Loucy (cell line): Measurements from ENCODE around the gene PHYHIPL.

Experiments used
- H2AFZ ChIP-seq: fragments of 200-600 bp; sonication (generic); 2 replicates; pipeline ENCODE4 v1.6.0; 2016; ENCODE audit warnings: antibody characterized with exemption, mild to moderate bottlenecking, low read length, moderate library complexity
- H3F3A ChIP-seq: fragments of 200-600 bp; 2 replicates; pipeline ENCODE4 v1.6.0; 2016; ENCODE audit warnings: antibody characterized with exemption, low read depth, mild to moderate bottlenecking
- H3K27me3 ChIP-seq: fragments of 200-600 bp; sonication (generic); 2 replicates; pipeline ENCODE4 v1.6.1; 2014; ENCODE audit warnings: low read length, mild to moderate bottlenecking; ENCODE audit not compliant: insufficient read depth, poor library complexity, severe bottlenecking
- H3K36me3 ChIP-seq: fragments of 200-600 bp; sonication (generic); 2 replicates; pipeline ENCODE4 v1.6.1; 2016; ENCODE audit warnings: low read length; ENCODE audit not compliant: insufficient read depth
- H3K4me1 ChIP-seq: fragments of 200-600 bp; sonication (generic); 2 replicates; pipeline ENCODE4 v1.5.1; 2014; ENCODE audit warnings: low read length, mild to moderate bottlenecking; ENCODE audit not compliant: insufficient read depth, poor library complexity, severe bottlenecking
- H3K4me2 ChIP-seq: fragments of 200-600 bp; sonication (generic); 2 replicates; pipeline ENCODE4 v1.6.0; 2014; ENCODE audit warnings: antibody characterized with exemption, low read length, low read depth, mild to moderate bottlenecking; ENCODE audit not compliant: poor library complexity, severe bottlenecking
- H3K4me3 ChIP-seq: fragments of 200-600 bp; sonication (generic); 2 replicates; pipeline ENCODE4 v1.5.1; 2014; ENCODE audit warnings: low read length, mild to moderate bottlenecking, mixed read lengths; ENCODE audit not compliant: poor library complexity, severe bottlenecking
- H3K79me2 ChIP-seq: fragments of 200-600 bp; sonication (generic); 2 replicates; pipeline ENCODE4 v1.6.1; 2014; ENCODE audit warnings: low read length; ENCODE audit not compliant: insufficient read depth
- H3K9ac ChIP-seq: fragments of 200-600 bp; sonication (generic); 2 replicates; pipeline ENCODE4 v1.6.0; 2014; ENCODE audit warnings: mild to moderate bottlenecking, low read depth, low read length, moderate library complexity; ENCODE audit not compliant: poor library complexity, severe bottlenecking
- H3K9me2 ChIP-seq: fragments of 200-600 bp; sonication (generic); replicated peaks from 2 replicates; pipeline ENCODE4 v1.6.1; 2016; ENCODE audit warnings: low read depth, low read length, mixed read lengths
- H3K9me3 ChIP-seq: fragments of 200-600 bp; sonication (generic); 2 replicates; pipeline ENCODE4 v1.6.1; 2014; ENCODE audit warnings: mild to moderate bottlenecking, antibody characterized with exemption, low read length, low read depth; ENCODE audit not compliant: insufficient read depth
- H4K20me1 ChIP-seq: fragments of 200-600 bp; sonication (generic); 2 replicates; pipeline ENCODE4 v1.6.0; 2014; ENCODE audit warnings: antibody characterized with exemption, low read length, mild to moderate bottlenecking; ENCODE audit not compliant: insufficient read depth, poor library complexity, severe bottlenecking
- CTCF ChIP-seq: fragments of 200-600 bp; sonication (generic); conservative IDR thresholded peaks from 2 replicates; pipeline ENCODE4 v1.5.1; 2014; ENCODE audit warnings: mild to moderate bottlenecking, antibody characterized with exemption, low read length
- EZH2phosphoT487 ChIP-seq: fragments of 200-600 bp; IDR thresholded peaks from 2 replicates; pipeline ENCODE4 v1.6.1; 2018; ENCODE audit warnings: antibody characterized with exemption, mild to moderate bottlenecking, moderate library complexity, borderline replicate concordance

The PHYHIPL gene

GRCh38 chr10:59206204-59206720, 29.8 kb downstream of the PHYHIPL start:
- H3K9me2 ChIP-seq = no peaks in the 10 kb centered on the region
- H3K79me2 ChIP-seq = no peaks in the 10 kb centered on the region
- TF ChIP-seq EZH2phosphoT487 (no peak), CTCF (no peak)
- no peaks in the 10 kb centered on the region for H4K20me1 ChIP-seq
- no peak overlapping the region for H3K4me3 ChIP-seq
- no peak overlapping the region for H3K9ac ChIP-seq
- H3K36me3 ChIP-seq = no peaks in the 10 kb centered on the region
- no peaks in the 10 kb centered on the region for H3K4me1 ChIP-seq
- H3K9me3 ChIP-seq = no peaks in the 10 kb centered on the region
- no peaks in the 10 kb centered on the region for H3K27me3 ChIP-seq
- H3K4me2 ChIP-seq = no peak overlapping the region
- H2AFZ ChIP-seq = no peak overlapping the region
- H3F3A ChIP-seq = no peaks in the 10 kb centered on the region

DNA sequence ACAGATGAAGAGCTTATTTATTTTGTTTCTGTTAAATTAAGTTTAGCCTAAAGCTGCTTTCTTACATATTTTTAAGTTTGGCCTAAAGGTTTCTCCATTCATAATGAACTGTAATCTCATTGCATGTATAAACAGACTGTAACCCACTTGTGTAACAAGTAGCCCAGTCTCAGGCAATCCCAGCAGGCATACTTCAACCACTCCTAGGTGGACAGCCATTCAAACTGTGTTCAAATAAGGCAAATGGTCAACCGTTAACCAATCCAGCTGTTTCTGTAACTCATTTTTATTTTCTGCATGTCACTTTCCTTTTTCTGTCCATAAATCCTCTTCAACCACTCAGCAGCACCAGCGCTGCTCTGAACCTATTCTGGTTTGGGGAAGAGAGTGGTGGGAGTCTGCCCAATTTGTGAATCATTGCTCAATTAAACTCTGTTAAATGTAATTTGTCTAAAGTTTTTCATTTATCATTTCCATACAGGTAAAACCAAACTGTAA, 35.9 kb downstream of the PHYHIPL start:
- Histone ChIP-seq H3K9me3 (no peaks in the 10 kb centered on the region), H3K27me3 (no peaks in the 10 kb centered on the region), H3K79me2 (no peaks in the 10 kb centered on the region), H3F3A (no peaks in the 10 kb centered on the region), H3K36me3 (no peaks in the 10 kb centered on the region), H4K20me1 (no peaks in the 10 kb centered on the region), H3K4me2 (no peak overlapping the region), H2AFZ (no peak overlapping the region), H3K9ac (no peak overlapping the region), H3K9me2 (no peaks in the 10 kb centered on the region), H3K4me3 (no peak overlapping the region), H3K4me1 (no peaks in the 10 kb centered on the region)
- TF ChIP-seq EZH2phosphoT487 = no peak
- TF ChIP-seq CTCF = no peak

- H3K9me3 ChIP-seq = no peaks in the 10 kb centered on the region
- no peak overlapping the region for H3K4me3 ChIP-seq
- H2AFZ ChIP-seq = no peak overlapping the region
- TF ChIP-seq CTCF (no peak), EZH2phosphoT487 (no peak)
- H4K20me1 ChIP-seq = no peaks in the 10 kb centered on the region
- no peaks in the 10 kb centered on the region for H3K27me3 ChIP-seq
- H3F3A ChIP-seq = no peaks in the 10 kb centered on the region
- H3K4me2 ChIP-seq = no peak overlapping the region
- H3K9ac ChIP-seq = no peak overlapping the region
- no peaks in the 10 kb centered on the region for H3K79me2 ChIP-seq
- no peaks in the 10 kb centered on the region for H3K9me2 ChIP-seq
- no peaks in the 10 kb centered on the region for H3K4me1 ChIP-seq
- H3K36me3 ChIP-seq = no peaks in the 10 kb centered on the region
These were observed 37.7 kb downstream of the PHYHIPL start for GRCh38 chr10:59214160-59214559.
